H1 (cell line): ENCODE data around the gene CROCC. TPM values are rescaled to one million over a fixed set of nuclear protein-coding genes. Genes with fewer than 3 reads are reported as not detected.

Experiments used
- CTCF ChIA-PET: fragments of 300-600 bp; sonication (Branson Sonifier 250); formaldehyde crosslinking; loops from one replicate; lab custom pipeline; 2021; ENCODE audit not compliant: partially characterized antibody; lab: Charles Lee
- POLR2A ChIA-PET: fragments of 300-600 bp; sonication (Branson Sonifier 250); formaldehyde crosslinking; loops from one replicate; lab custom pipeline; 2021; ENCODE audit warnings: inconsistent platforms; ENCODE audit not compliant: partially characterized antibody; lab: Charles Lee
- DNase-seq, 2 experiments: peaks; one replicate each; pipeline versions ENCODE4 v3.0.0 to v3.0.0-alpha.2; 2010 to 2022; ENCODE audit warnings: low spot score in 2 of 2, low read depth in 1 of 2, mixed read lengths in 1 of 2
- FAIRE-seq: peaks from 2 replicates; lab custom pipeline; 2011; peaks lifted over from hg19 to GRCh38; lab: Jason Lieb, UNC
- H2AFZ ChIP-seq: 2 replicates; pipeline ENCODE4 v1.8.1; 2012; ENCODE audit warnings: low read length, inconsistent platforms
- H2AK5ac ChIP-seq: 2 replicates; pipeline ENCODE4 v1.6.1; 2013; ENCODE audit warnings: low read depth, low read length
- H2BK120ac ChIP-seq: replicated peaks from 2 replicates; pipeline ENCODE3; 2013; ENCODE audit warnings: low read depth, low read length, inconsistent platforms
- H2BK12ac ChIP-seq: 2 replicates; pipeline ENCODE4 v1.6.1; 2013; ENCODE audit warnings: low read depth, low read length
- H2BK15ac ChIP-seq: 2 replicates; pipeline ENCODE4 v1.6.1; 2013; ENCODE audit warnings: low read length
- H2BK20ac ChIP-seq: 2 replicates; pipeline ENCODE4 v1.6.1; 2013; ENCODE audit warnings: low read length
- H2BK5ac ChIP-seq: 2 replicates; pipeline ENCODE4 v1.6.1; 2013; ENCODE audit warnings: low read depth, low read length
- H3K14ac ChIP-seq: 2 replicates; pipeline ENCODE4 v1.6.1; 2013; ENCODE audit warnings: inconsistent platforms; ENCODE audit not compliant: insufficient read length
- H3K18ac ChIP-seq: 2 replicates; pipeline ENCODE4 v1.6.1; 2013; ENCODE audit warnings: low read length; ENCODE audit errors: extremely low read depth
- H3K23ac ChIP-seq: 2 replicates; pipeline ENCODE4 v1.6.1; 2013; ENCODE audit warnings: inconsistent platforms; ENCODE audit not compliant: insufficient read length
- H3K23me2 ChIP-seq: 2 replicates; pipeline ENCODE4 v1.6.1; 2013; ENCODE audit warnings: low read depth, low read length
- H3K27ac ChIP-seq: 2 replicates; pipeline ENCODE4 v1.6.1; 2011; ENCODE audit warnings: low read depth, low read length, inconsistent platforms
- H3K27me3 ChIP-seq, 4 experiments: replicated peaks in 1 of 4; 1 replicate in 1 of 4; 2 replicates in 3 of 4; pipeline versions ENCODE4 v1.6.1 to v1.8.1; 2011 to 2013; ENCODE audit warnings: low read length in 3 of 4, mild to moderate bottlenecking in 3 of 4, inconsistent platforms in 2 of 4, mixed read lengths in 2 of 4, moderate library complexity in 1 of 4; ENCODE audit not compliant: control insufficient read depth in 3 of 4, insufficient read depth in 3 of 4; ENCODE audit errors: extremely low read depth in 1 of 4
- H3K36me3 ChIP-seq, 4 experiments: 2 replicates each; pipeline versions ENCODE4 v1.6.1 to v1.8.1; 2011 to 2013; ENCODE audit warnings: mild to moderate bottlenecking in 4 of 4, low read length in 3 of 4, moderate library complexity in 2 of 4, control low read depth in 1 of 4, inconsistent platforms in 1 of 4; ENCODE audit not compliant: insufficient read depth in 4 of 4, control insufficient read depth in 2 of 4
- H3K4ac ChIP-seq: replicated peaks from 2 replicates; pipeline ENCODE3; 2013; ENCODE audit warnings: low read length, low read depth, mixed read lengths, inconsistent platforms; ENCODE audit not compliant: insufficient read length
- H3K4me1 ChIP-seq, 4 experiments: replicated peaks in 1 of 4; 1 replicate in 1 of 4; 2 replicates in 3 of 4; pipeline versions ENCODE4 v1.6.1 to v1.8.1; 2011 to 2013; ENCODE audit warnings: low read length in 3 of 4, inconsistent platforms in 2 of 4, mixed read lengths in 1 of 4; ENCODE audit not compliant: insufficient read depth in 4 of 4, control insufficient read depth in 3 of 4
- H3K4me2 ChIP-seq, 2 experiments: 2 replicates each; pipeline versions ENCODE4 v1.6.1 to v1.8.1; 2011 to 2013; ENCODE audit warnings: low read depth in 2 of 2, low read length in 2 of 2, control low read depth in 1 of 2, inconsistent platforms in 1 of 2, mild to moderate bottlenecking in 1 of 2; ENCODE audit not compliant: insufficient read depth in 1 of 2
- H3K4me3 ChIP-seq, 4 experiments: fragments of 200-600, 300-600 bp in 1 of 4; sonication (generic), shearing (Covaris generic), sonication (Bioruptor Twin) in 1 of 4; 2 replicates each; pipeline versions ENCODE4 v1.5.1 to v1.8.1; 2011 to 2016; ENCODE audit warnings: low read length in 4 of 4, low read depth in 3 of 4, control low read depth in 2 of 4, inconsistent platforms in 2 of 4, mild to moderate bottlenecking in 2 of 4, mixed read lengths in 1 of 4, moderate library complexity in 1 of 4; ENCODE audit not compliant: insufficient read depth in 2 of 4; ENCODE audit errors: extremely low read depth in 1 of 4
- H3K56ac ChIP-seq: replicated peaks from 2 replicates; pipeline ENCODE3; 2013; ENCODE audit warnings: low read depth, mild to moderate bottlenecking, mixed read lengths, low read length, inconsistent platforms; ENCODE audit not compliant: insufficient read length
- H3K79me1 ChIP-seq: 2 replicates; pipeline ENCODE4 v1.6.1; 2013; ENCODE audit warnings: low read depth, low read length, control low read depth
- H3K79me2 ChIP-seq, 2 experiments: 2 replicates each; pipeline versions ENCODE4 v1.6.1 to v1.8.1; 2012 to 2013; ENCODE audit warnings: low read length in 2 of 2, mild to moderate bottlenecking in 2 of 2, inconsistent platforms in 1 of 2; ENCODE audit not compliant: insufficient read depth in 2 of 2, control insufficient read depth in 1 of 2
- H3K9ac ChIP-seq, 4 experiments: replicated peaks in 1 of 4; 1 replicate in 1 of 4; 2 replicates in 3 of 4; pipeline versions ENCODE4 v1.6.1 to v1.8.1; 2011 to 2013; ENCODE audit warnings: low read depth in 3 of 4, low read length in 3 of 4, control low read depth in 2 of 4, mild to moderate bottlenecking in 2 of 4, moderate library complexity in 2 of 4, inconsistent platforms in 1 of 4; ENCODE audit errors: extremely low read depth in 1 of 4
- H3K9me3 ChIP-seq, 2 experiments: 2 replicates each; pipeline versions ENCODE4 v1.6.1 to v1.8.1; 2012 to 2013; ENCODE audit warnings: mild to moderate bottlenecking in 2 of 2, moderate library complexity in 2 of 2, control low read depth in 1 of 2, inconsistent platforms in 1 of 2, low read depth in 1 of 2, low read length in 1 of 2, mixed read lengths in 1 of 2; ENCODE audit not compliant: insufficient read depth in 2 of 2
- H4K20me1 ChIP-seq, 2 experiments: replicated peaks in 1 of 2; 2 replicates each; pipeline versions ENCODE3 to v1.8.1; 2011 to 2013; ENCODE audit warnings: inconsistent platforms in 2 of 2, low read length in 2 of 2, mild to moderate bottlenecking in 1 of 2; ENCODE audit not compliant: insufficient read depth in 2 of 2, control insufficient read depth in 1 of 2
- H4K5ac ChIP-seq: 2 replicates; pipeline ENCODE4 v1.6.1; 2013; ENCODE audit warnings: low read length, low read depth, mixed read lengths, inconsistent platforms; ENCODE audit not compliant: insufficient read length
- H4K8ac ChIP-seq: 2 replicates; pipeline ENCODE4 v1.8.0; 2013; ENCODE audit warnings: mild to moderate bottlenecking, moderate library complexity, low read length, inconsistent platforms; ENCODE audit not compliant: insufficient read depth; ENCODE audit errors: extremely low read depth
- H4K91ac ChIP-seq: replicated peaks from 2 replicates; pipeline ENCODE3; 2013; ENCODE audit warnings: low read length, mixed read lengths, inconsistent platforms; ENCODE audit not compliant: insufficient read length
- CBX5 ChIP-seq: fragments of 300-800, 300-1000 bp; sonication (generic); IDR thresholded peaks from 2 replicates; pipeline ENCODE4 v1.7.1; 2016; ENCODE audit warnings: antibody characterized with exemption, low read length, low read depth
- CEBPB ChIP-seq: IDR thresholded peaks from 2 replicates; pipeline ENCODE4 v1.6.1; 2012; ENCODE audit warnings: low read depth, low read length
- GABPA ChIP-seq: IDR thresholded peaks from 2 replicates; pipeline ENCODE4 v1.6.1; 2011; ENCODE audit warnings: mild to moderate bottlenecking, low read length, moderate library complexity, borderline replicate concordance; ENCODE audit not compliant: insufficient read depth
- KDM4A ChIP-seq: IDR thresholded peaks from one replicate; pipeline ENCODE4 v1.7.1; 2012; ENCODE audit warnings: low read depth, mild to moderate bottlenecking, moderate library complexity, low read length, inconsistent platforms; ENCODE audit not compliant: severe bottlenecking
- WGBS, 2 experiments: shearing (Covaris generic) in 1 of 2; methylation state at CpG; one replicate each; pipeline versions ENCODE4 v1.1.6 to v1.1.7; 2013 to 2015; ENCODE audit warnings: low lambda C conversion rate in 2 of 2, mixed read lengths in 2 of 2, inconsistent platforms in 1 of 2, low coverage in 1 of 2, missing lambda C conversion rate in 1 of 2; ENCODE audit not compliant: insufficient replicate concordance in 2 of 2, insufficient coverage in 1 of 2, insufficient read length in 1 of 2; ENCODE audit errors: extremely low coverage in 1 of 2, missing lambda C conversion rate in 1 of 2; 5-methylcytosine and 5-hydroxymethylcytosine counted together
- polyA plus RNA-seq, 7 experiments: library from polyadenylated mRNA; depleted of rRNA in 3 of 7; stranded (reverse) in 5 of 7; unstranded in 2 of 7; fragments of >200 nt in 5 of 7; fragments of 200-250 nt in 2 of 7; gene quantifications; 1 replicate in 5 of 7; 2 replicates in 1 of 7; 4 replicates in 1 of 7; pipeline versions ENCODE4 v1.2.1 to v1.2.3, GENCODE V29; 2011 to 2013; ENCODE audit warnings: missing spikeins in 2 of 7, mixed read lengths in 2 of 7
- total RNA-seq: library from RNA; stranded (reverse); fragmentation: NEBNext Ultra II Directional; extraction: Animal tissue kit (Norgen Biotek cat#: 25700); gene quantifications from 2 replicates; pipeline ENCODE4 v1.2.1, GENCODE V29; 2021

The CROCC gene
- total and polyA plus RNA-seq, 2 of the 8 experiments (the other 6 are each of a cell fraction or from before 2014, with no cell fraction given), result 12.1 to 39.5 TPM

GRCh38 chr1:16961297-16962133 is 39.8 kb downstream of the CROCC start:
- H4K8ac ChIP-seq, result no peak overlapping the region
- ChIA-PET POLR2A (interaction anchor here (0.6 to 1.7 kb wide), 7 partner anchors 9 to 52 kb away, joined by 3 to 6 read pairs (median 3); partner anchors contain the start of gene MFAP2), CTCF (interaction anchor here (0.6 to 14.3 kb wide), 19 partner anchors 9 to 393 kb away, joined by 3 to 267 read pairs (median 5); partner anchors contain the start of genes CROCC and MFAP2)

More at GRCh38 chr1:16961297-16962133, 39.8 kb downstream of the CROCC start:
- Histone ChIP-seq H3K9me3 (no peaks in the 10 kb centered on the region), H3K56ac (no peak overlapping the region), H3K14ac (no peak overlapping the region), H3K79me1 (no peaks in the 10 kb centered on the region), H4K91ac (no peak overlapping the region), H3K4me2 (peak overlapping the region in 1 of 2 experiments; percentile 60; a peak in 2 of 4 replicates), H3K4me1 (no peaks in the 10 kb centered on the region), H2BK120ac (no peak overlapping the region), H4K5ac (no peak overlapping the region), H3K23me2 (no peaks in the 10 kb centered on the region), H3K9ac (no peak overlapping the region), H2BK15ac (no peak overlapping the region), H4K20me1 (peaks cover 0 to 5% of the 10 kb centered on the region in 2 experiments), H2BK5ac (no peak overlapping the region), H3K23ac (no peak overlapping the region), H2AFZ (no peak overlapping the region), H3K79me2 (no peaks in the 10 kb centered on the region), H3K18ac (no peak overlapping the region), H3K4ac (no peak overlapping the region), H3K36me3 (peaks cover 5 to 20% (median 12%) of the 10 kb centered on the region in 4 experiments; a peak in 7 of 8 replicates), H3K27ac (no peak overlapping the region), H2AK5ac (0 out of 2 replicates have a peak overlapping the region, but pooled peaks have one; percentile 40), H2BK12ac (no peak overlapping the region), H3K27me3 (no peaks in the 10 kb centered on the region), H3K4me3 (peak overlapping the region in 3 of 4 experiments; percentile 19 to 46 (median 27); a peak in 4 of 8 replicates), H2BK20ac (no peak overlapping the region)
- no peak for TF ChIP-seq CBX5
- TF ChIP-seq KDM4A, result no peak
- TF ChIP-seq CEBPB, result no peak
- TF ChIP-seq GABPA, result no peak
- 95% methylated on average over 14 of the region's 14 CpGs; no CpG with 5 or more reads in 1 of the 2 experiments for WGBS, 2 experiments
- no peak for DNase-seq
- no peak for FAIRE-seq
